Eye (tissue), 1 donor: Measurements from ENCODE around the gene CCDC150.
"Not testable (repeated sequence)": the region's sequence is repeated elsewhere in the genome, so short reads cannot be mapped to it uniquely, and the experiment has no call there.

Experiments used
- DNase-seq: peaks from one replicate; pipeline ENCODE4 v3.0.0-alpha.2; 2015

Gene CCDC150

GRCh38 chr2:196638765-196639164 lies 750 bp upstream of the CCDC150 start:
- no peak for DNase-seq

GRCh38 chr2:196640031-196640548 lies 575 bp downstream of the CCDC150 start:
- DNase-seq, result no peak

- DNase-seq, result no peak
Measured at GRCh38 chr2:196649202-196649601, 9.7 kb downstream of the CCDC150 start.

- no peak for DNase-seq
Measured at GRCh38 chr2:196651387-196652094, 12.0 kb downstream of the CCDC150 start.

GRCh38 chr2:196652869-196653268 lies 13.4 kb downstream of the CCDC150 start:
- DNase-seq, result no peak

GRCh38 chr2:196653843-196654242 lies 14.3 kb downstream of the CCDC150 start:
- no peak for DNase-seq

DNA sequence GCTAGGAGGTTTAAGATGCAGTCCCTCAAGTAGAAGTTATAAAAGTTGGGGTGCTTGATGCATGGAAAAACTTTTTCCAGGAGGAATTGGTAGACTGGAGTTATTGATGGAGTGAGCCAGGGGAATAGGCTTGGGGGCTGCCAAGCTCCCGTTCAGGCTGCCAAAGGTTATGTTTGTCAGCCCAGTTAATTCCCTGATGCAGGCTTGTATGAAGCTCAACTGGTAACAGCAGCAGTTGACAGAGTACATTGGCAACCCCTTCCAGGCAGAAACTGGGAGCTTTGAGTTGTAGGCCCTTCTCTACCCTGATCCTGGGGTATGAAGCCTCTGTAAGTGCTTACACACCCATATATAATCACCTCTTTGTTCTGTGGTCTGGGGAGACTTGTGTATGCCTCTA lies 16.2 kb downstream of the CCDC150 start:
- no peak for DNase-seq

GRCh38 chr2:196657333-196657732 lies 17.8 kb downstream of the CCDC150 start:
- no peak for DNase-seq

DNA sequence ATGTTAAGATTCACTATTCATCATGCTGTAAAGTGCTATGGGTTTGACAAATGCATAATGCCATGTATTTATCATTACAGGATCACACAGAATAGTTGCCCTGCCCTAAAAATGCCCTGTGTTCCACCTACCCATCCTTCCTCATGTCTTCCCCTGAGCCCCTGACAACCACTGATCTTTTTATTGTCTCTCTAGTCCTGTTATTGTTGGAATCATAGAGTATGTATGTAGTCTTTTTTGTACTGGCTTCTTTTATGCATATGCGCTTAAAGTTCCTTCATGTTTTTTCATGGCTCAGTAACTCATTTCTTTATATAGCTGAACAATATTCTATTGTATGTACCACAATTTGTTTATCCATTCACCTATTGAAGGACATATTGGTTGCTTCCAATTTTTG lies 20.3 kb downstream of the CCDC150 start:
- no peak for DNase-seq

- no peak for DNase-seq
Measured at GRCh38 chr2:196660244-196660643, 20.7 kb downstream of the CCDC150 start.

- no peak for DNase-seq
Measured at GRCh38 chr2:196670342-196670741, 30.8 kb downstream of the CCDC150 start.

GRCh38 chr2:196675963-196676362 lies 36.4 kb downstream of the CCDC150 start:
- DNase-seq, result no peak

- no peak for DNase-seq
Measured at GRCh38 chr2:196677404-196677803, 37.9 kb downstream of the CCDC150 start.

DNA sequence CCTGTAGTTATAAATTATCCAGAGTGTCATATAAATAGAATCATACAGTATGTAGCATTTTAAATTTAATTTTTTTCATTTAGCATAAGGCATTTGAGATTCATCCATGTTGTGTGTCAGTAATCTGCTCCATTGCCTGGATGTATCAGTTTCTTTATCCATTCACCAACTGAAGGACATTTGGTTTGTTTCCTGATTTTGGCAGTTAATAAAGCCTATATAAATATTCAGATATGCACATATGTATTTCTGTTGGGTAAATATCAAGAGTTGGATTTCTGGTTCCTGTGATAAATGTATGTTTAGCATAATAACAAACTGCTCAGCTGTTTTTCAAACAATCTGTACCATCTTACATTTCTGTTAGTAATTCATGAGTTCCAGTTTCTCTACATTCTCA lies 39.9 kb downstream of the CCDC150 start:
- no peak for DNase-seq

GRCh38 chr2:196681510-196681909 lies 42.0 kb downstream of the CCDC150 start:
- DNase-seq, result no peak

DNA sequence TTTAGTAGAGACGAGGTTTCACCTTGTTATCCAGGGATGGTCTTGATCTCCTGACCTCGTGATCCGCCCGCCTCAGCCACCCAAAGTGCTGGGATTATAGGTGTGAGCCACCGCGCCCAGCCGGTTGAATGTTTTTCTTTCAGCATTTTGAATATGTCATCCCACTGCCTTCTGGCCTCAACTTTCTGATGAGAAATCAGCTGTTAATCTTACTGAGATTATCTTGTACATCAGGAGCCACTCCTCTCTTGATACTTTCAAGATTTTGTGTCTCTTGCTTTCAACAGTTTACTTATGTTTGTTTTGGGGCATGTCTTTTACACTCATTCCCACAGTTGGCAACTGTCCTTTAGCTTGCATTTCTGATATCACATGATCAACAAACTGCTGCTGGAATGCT lies 46.3 kb downstream of the CCDC150 start:
- no peak for DNase-seq

DNA sequence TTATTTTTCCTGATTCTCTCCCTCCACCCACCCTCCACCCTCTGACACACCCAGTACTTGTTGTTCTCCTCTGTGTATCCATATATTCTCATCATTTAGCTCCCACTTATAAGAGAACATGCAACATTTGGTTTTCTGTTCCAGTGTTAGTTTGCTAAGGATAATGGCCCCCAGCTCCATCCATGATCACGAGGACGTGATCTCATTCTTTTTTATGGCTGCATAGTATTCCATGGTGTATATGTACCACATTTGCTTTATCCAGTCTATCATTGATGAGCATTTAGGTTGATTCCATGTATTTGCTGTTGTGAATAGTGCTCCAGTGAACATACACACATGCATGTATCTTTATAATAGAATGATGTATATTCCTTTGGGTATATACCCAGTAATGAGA lies 47.2 kb downstream of the CCDC150 start:
- DNase-seq, result not testable (repeated sequence)

DNA sequence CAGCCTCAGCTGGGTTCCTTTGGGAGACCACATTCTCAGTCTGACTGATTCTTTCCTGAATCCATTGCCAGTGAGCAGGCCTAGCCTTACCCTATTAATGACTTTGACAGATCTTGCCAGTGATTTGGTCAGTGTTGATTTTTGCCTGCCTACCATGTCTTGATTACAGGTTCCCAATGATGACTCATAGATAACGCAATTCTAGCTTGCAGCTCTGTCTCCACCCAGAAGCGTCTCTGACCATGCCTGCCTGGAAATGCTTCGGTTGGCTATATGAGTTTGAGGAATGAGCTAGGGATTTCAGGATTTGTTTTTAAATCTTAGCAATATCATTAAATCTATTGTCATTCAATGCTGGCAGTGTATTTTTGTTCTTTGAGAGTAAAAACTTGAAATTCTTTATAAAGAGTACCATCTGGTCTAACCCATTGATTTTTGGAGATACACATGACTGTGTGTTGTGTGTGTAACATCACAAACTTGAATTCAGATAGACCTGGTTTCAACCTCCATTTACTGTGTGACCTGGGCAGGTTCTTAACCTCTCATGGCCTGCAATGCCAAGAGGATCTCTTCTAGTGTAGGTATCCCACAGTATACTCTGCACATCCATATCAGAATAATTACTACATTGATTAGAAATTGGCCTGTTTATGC lies 57.0 kb downstream of the CCDC150 start:
- no peak for DNase-seq

DNA sequence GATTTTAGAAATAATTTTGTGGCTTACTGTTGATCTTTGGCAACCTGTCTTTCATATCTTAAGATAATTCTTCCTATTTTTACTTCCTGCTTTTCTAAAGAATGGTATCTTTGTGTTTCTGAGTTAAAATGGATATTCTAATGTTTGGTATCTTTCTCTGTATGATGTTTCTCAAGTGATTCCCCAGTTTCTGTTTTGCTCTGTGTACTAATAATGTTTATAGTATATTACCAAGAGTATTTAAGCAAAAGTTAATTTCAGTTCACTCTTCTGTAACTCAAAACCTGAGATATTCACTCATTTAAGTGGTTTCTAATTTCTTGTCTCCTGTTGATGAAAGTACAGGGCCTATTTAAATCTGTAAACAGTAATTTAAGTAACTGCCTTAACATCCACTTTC lies 58.3 kb downstream of the CCDC150 start:
- no peak for DNase-seq

GRCh38 chr2:196702641-196703040 lies 63.1 kb downstream of the CCDC150 start:
- no peak for DNase-seq

DNA sequence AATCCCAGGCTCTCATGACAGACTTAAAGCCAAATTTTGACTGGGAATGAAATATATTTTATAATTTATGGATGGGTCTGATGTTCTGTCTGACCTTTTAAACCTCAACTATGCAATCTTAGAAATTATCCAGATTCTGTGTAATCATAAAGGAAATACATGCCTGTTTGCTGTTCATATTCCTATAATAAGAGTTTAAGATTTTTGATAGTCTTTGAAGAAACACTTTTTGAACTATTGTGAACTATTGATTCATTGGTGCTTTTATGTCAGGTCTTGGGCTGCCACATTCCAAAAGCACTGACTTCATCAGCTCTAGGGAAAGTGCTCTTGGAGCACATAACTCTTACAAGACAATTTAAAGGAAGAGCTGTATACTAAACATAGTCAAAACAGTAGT lies 64.2 kb downstream of the CCDC150 start:
- DNase-seq, result no peak

DNA sequence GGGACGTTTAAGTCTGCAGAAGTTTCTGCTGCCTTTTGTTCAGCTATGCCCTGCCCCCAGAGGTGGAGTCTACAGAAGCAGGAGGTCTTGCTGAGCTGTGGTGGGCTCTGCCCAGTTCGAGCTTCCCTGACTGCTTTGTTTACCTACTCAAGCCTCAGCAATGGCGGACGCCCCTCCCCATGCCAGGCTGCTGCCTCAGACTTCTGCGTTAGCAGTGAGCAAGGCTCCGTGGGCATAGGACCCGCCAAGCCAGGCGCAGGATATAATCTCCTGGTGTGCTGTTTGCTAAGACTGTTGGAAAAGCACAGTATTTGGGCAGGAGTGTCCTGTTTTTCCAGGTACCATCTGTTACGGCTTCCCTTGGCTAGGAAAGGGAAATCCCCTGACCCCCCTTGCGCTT lies 70.5 kb downstream of the CCDC150 start:
- not testable (repeated sequence) for DNase-seq

- no peak for DNase-seq
Measured at GRCh38 chr2:196711625-196712024, 72.1 kb downstream of the CCDC150 start.

DNA sequence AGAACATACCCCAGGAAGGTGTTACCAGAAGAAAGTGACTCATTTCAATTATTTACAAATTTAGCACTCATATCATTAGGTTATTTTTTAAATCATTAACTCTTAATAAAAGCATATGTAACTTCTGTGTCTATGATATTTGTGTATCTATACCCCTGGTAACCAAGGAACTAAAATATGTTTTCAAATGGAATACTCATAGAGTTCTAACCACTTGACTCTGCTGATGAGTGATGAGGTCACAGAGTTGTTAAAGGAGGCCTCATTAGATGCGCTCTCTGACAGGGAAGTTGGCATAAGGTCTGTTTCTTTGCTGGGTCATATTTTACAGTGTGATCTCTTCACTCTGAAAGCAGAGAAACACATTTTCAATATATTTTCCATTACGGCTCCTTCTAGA lies 73.4 kb downstream of the CCDC150 start:
- DNase-seq, result no peak
